HG03575 (cell line): ENCODE results near the gene ALLC.
"Not testable (repeated sequence)": the region's sequence is repeated elsewhere in the genome, so short reads cannot be mapped to it uniquely, and the experiment has no call there.

ENCODE experiments used
- ATAC-seq: cut with Tn5 transposase; IDR thresholded peaks from one replicate; pipeline ENCODE4 v1.9.1; 2021; ENCODE audit not compliant: unreplicated experiment, insufficient number of reproducible peaks, low FRiP score; ENCODE audit errors: extremely low read depth

Gene ALLC

GRCh38 chr2:3649581-3649980 is 8.4 kb upstream of the ALLC start:
- ATAC-seq, result no peak

GRCh38 chr2:3650140-3650920 is 7.7 kb upstream of the ALLC start:
- ATAC-seq, result no peak

- peak; percentile 71 for ATAC-seq
Observed at GRCh38 chr2:3651691-3652648, 6.0 kb upstream of the ALLC start.

- no peak for ATAC-seq
Observed at GRCh38 chr2:3652896-3653625, 4.9 kb upstream of the ALLC start.

- ATAC-seq, result no peak
Observed at GRCh38 chr2:3654011-3654410, 4.0 kb upstream of the ALLC start.

GRCh38 chr2:3654531-3655225 is 3.3 kb upstream of the ALLC start:
- no peak for ATAC-seq

GRCh38 chr2:3655871-3656761 is 1.9 kb upstream of the ALLC start:
- no peak for ATAC-seq

- ATAC-seq, result no peak
Observed at GRCh38 chr2:3656762-3657721, 958 bp upstream of the ALLC start.

GRCh38 chr2:3659447-3660432 is 1.7 kb downstream of the ALLC start:
- ATAC-seq, result no peak

GRCh38 chr2:3660640-3661039 is 2.6 kb downstream of the ALLC start:
- not testable (repeated sequence) for ATAC-seq

GRCh38 chr2:3661149-3661660 is 3.2 kb downstream of the ALLC start:
- no peak for ATAC-seq

DNA sequence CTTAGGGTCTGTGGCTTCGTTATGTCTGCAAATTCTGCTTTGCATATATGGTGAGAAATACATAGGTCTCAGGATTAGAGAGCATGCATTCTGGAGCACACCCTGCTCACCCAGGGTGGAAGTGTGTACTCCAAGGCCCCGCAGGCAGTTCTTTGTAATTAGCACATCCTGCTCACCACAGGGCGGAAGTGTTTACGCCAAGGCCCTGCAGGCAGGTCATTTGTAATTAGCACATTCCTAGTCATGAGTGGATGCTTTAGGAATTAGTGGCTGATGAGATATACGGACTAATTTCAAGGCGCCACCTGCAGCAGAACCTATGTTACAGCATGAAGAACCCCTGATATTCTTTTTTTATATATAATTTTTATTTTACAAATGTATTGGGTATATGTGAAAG is 4.2 kb downstream of the ALLC start:
- ATAC-seq, result no peak

DNA sequence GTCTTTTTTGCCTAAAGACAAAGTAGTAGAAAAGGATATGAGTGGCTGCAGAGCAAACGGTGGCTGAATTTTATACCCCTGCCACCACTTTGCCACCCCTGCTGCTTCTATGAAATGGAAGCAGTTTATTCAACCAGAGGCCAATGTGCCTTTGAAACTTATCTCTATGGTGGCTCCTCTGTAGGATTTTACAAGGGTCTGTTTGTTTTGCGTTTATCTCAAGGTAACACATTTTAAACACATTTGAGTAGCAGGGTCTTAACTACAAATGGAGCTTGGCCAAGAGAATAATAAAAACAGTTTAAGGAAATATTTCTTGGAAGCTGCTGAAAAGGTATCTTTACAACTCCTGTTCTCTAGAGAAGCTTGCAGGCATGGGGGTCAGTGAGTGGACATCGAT is 6.1 kb downstream of the ALLC start:
- no peak for ATAC-seq

DNA sequence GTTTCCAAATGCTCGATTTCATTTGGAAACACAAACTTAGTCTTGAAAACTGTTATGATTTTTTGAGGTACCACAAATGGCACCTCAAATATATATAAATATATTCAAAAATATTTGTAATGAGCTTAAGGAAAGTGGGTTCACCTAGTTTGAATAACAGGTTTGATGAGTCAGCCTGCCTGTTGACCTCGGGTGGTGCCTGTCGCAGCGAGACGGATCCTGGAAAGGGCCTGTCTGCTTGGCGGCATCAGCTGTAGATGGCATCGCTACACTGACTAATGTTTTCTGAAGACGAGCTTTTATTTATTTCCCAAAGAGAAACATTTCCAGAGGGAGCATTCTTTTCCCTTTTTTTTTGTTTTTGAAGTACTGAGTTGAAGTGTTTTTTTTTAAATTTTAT is 6.9 kb downstream of the ALLC start:
- ATAC-seq, result no peak

- ATAC-seq, result no peak
Observed at GRCh38 chr2:3665886-3666612, 8.0 kb downstream of the ALLC start.
